A673 (cell line): Measurements from ENCODE around the gene TAPBP.

Experiments
- CTCF ChIP-seq: fragments of 300-800, 200-600 bp; sonication (generic); conservative IDR thresholded peaks from 2 replicates; pipeline ENCODE4 v1.5.1; 2017; ENCODE audit warnings: low read depth, mild to moderate bottlenecking, antibody characterized with exemption, low read length, moderate library complexity, mixed read lengths
- EZH2 ChIP-seq: fragments of 200-600 bp; sonication (generic); IDR thresholded peaks from 2 replicates; pipeline ENCODE4 v1.6.1; 2017; ENCODE audit warnings: borderline replicate concordance, low read depth, mild to moderate bottlenecking, mixed read lengths, antibody characterized with exemption, low read length; ENCODE audit not compliant: poor library complexity, severe bottlenecking

DNA sequence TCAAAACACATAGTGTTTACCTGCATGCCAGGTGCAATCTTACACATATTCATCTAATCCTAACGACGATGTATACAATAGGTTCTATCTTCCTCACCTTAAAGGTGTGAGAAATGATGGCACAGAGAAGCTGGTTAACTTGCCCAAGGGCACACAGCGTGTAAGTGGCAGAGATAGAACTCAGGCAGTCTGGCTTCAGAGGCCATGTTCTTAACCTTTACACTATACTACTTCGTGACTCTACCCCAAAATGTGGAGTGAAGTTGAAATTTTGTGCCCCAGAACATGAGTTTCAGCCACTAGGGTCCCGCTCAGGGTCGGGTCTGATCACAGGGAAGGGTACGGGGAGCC lies 42.8 kb downstream of the TAPBP start:
- TF ChIP-seq CTCF (no peak), EZH2 (no peak)
